Measurements from ENCODE around the gene SNAP25. TPM values are rescaled to one million over a fixed set of nuclear protein-coding genes. Genes with fewer than 3 reads are reported as not detected.

Gene SNAP25
- polyA plus RNA-seq, 1 donor = 25.6 TPM

DNA sequence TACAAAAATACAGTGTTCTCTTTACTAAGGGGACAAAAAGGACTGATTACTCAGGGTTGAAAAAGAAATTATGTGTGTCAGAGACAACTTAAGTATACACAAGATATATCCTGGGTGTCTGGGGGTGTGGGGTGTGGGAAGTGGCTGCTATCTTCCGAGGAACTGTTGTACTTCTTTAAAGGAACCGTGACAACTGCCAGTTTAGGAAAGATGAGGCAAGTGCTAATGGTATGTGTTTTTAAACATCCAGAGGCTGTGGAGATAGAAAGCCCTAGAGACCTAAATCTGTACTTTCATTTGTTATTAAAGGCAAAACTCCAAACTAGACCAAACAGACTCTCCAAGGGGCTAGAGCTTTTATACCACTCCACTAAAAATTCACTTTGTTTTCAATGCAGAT is 95.6 kb downstream of the SNAP25 start:
- no peaks in the 10 kb centered on the region for H3K4me1 ChIP-seq (ENCODE audit: control insufficient read depth, insufficient read depth, low read length)
- no peak for DNase-seq
- no peaks in the 10 kb centered on the region for H3K27me3 ChIP-seq (ENCODE audit: control insufficient read depth, insufficient read depth, low read length)
- H3K9me3 ChIP-seq (ENCODE audit: control insufficient read depth, low read depth, low read length) = peaks cover 4% of the 10 kb centered on the region
- WGBS (ENCODE audit: insufficient coverage, low lambda C conversion rate) = no CpG with 5 or more reads among the region's 2 CpGs
- no peak overlapping the region for H3K4me3 ChIP-seq (ENCODE audit: low read length)
- no peaks in the 10 kb centered on the region for H3K36me3 ChIP-seq (ENCODE audit: control insufficient read depth, insufficient read depth, low read length)
- H3K27ac ChIP-seq (ENCODE audit: low read length) = no peak overlapping the region

DNA sequence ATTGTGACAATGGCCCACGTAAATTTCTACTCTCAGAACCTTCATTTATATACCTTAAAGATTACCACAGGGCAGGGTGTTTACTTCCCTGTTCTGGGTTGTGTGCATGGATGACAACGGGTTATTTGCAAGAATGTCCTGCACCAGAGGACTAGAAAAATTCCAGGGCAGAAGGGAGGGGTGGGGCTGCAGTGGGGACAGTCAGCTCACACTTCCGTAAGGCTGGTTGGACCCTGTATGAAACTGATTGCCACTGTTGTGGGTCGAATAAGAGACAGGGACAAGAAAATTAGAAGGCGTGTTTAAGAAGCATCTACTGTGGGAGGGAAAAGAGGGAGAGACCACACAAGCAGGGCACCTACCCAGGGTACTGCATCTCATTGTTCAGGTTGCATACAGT is 96.5 kb downstream of the SNAP25 start:
- no peak for DNase-seq
- H3K4me3 ChIP-seq (ENCODE audit: low read length) = no peak overlapping the region
- peaks cover 4% of the 10 kb centered on the region for H3K9me3 ChIP-seq (ENCODE audit: control insufficient read depth, low read depth, low read length)
- H3K27me3 ChIP-seq (ENCODE audit: control insufficient read depth, insufficient read depth, low read length) = no peaks in the 10 kb centered on the region
- H3K27ac ChIP-seq (ENCODE audit: low read length) = no peak overlapping the region
- H3K36me3 ChIP-seq (ENCODE audit: control insufficient read depth, insufficient read depth, low read length) = no peaks in the 10 kb centered on the region
- H3K4me1 ChIP-seq (ENCODE audit: control insufficient read depth, insufficient read depth, low read length) = no peaks in the 10 kb centered on the region
- 100% methylated on average over 1 of the region's 5 CpGs for WGBS (ENCODE audit: insufficient coverage, low lambda C conversion rate)

DNA sequence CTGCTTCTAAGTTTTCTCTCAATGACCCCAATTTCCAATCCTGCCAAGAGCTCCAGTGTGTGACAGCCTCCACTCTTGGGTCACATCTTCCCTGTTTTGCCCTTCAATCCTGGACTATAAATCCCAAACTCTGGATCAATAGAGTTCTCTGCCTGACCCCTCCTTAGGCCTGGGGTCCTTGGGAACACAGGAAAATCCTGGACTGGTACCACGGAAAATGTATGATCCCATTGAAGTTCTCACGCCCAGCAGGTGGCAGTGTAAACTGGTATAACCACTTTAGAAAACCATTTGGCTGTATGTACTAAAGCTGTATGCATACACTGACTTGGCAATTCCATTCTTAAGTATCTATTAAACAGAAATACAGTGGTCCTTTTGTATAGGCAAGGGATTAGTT is 98.0 kb downstream of the SNAP25 start:
- no peaks in the 10 kb centered on the region for H3K36me3 ChIP-seq (ENCODE audit: control insufficient read depth, insufficient read depth, low read length)
- DNase-seq = no peak
- H3K4me1 ChIP-seq (ENCODE audit: control insufficient read depth, insufficient read depth, low read length) = no peaks in the 10 kb centered on the region
- no peak overlapping the region for H3K27ac ChIP-seq (ENCODE audit: low read length)
- H3K27me3 ChIP-seq (ENCODE audit: control insufficient read depth, insufficient read depth, low read length) = no peaks in the 10 kb centered on the region
- no CpG with 5 or more reads among the region's 2 CpGs for WGBS (ENCODE audit: insufficient coverage, low lambda C conversion rate)
- no peak overlapping the region for H3K4me3 ChIP-seq (ENCODE audit: low read length)
- peaks cover 4% of the 10 kb centered on the region for H3K9me3 ChIP-seq (ENCODE audit: control insufficient read depth, low read depth, low read length)

DNA sequence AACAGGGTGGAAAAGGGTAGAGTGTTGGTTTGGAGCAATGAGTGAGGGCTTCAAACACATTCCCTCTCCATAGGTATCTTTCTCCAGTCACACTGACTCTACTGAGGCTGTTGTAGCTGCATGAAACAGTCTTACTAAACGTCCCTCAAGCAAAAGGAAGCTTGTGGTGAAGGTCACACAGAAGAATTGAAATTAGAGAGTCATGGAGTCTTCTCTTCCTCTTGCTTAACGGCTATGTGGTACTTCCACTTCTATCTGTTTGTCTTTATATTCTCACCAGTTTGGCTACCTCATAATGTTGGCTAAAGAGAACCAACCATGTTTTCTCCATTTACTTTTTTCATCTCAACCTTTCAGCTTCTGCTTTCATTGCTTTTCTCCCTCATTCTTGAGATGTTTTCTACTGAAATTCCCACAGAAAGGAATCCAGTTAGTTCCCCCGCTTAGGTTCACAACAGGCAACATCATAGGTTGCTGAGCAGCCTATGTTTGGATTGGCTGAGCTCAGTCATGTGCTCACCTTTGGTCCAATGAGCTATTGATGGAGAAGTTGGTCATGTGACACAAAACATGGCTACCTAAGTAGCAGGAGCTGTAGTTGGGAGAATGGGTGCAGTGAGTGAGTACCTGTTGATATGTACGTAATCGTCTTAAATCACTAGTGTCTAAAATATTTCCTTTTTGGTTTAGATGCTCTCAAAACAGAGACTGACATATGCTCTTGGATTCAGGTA is 99.8 kb downstream of the SNAP25 start:
- 100% methylated on average over 2 of the region's 5 CpGs for WGBS (ENCODE audit: insufficient coverage, low lambda C conversion rate)
- DNase-seq = no peak
- Histone ChIP-seq H3K27ac (ENCODE audit: low read length) (no peak overlapping the region), H3K4me1 (ENCODE audit: control insufficient read depth, insufficient read depth, low read length) (no peaks in the 10 kb centered on the region), H3K4me3 (ENCODE audit: low read length) (no peak overlapping the region), H3K36me3 (ENCODE audit: control insufficient read depth, insufficient read depth, low read length) (no peaks in the 10 kb centered on the region), H3K27me3 (ENCODE audit: control insufficient read depth, insufficient read depth, low read length) (no peaks in the 10 kb centered on the region), H3K9me3 (ENCODE audit: control insufficient read depth, low read depth, low read length) (peaks cover 4% of the 10 kb centered on the region)

DNA sequence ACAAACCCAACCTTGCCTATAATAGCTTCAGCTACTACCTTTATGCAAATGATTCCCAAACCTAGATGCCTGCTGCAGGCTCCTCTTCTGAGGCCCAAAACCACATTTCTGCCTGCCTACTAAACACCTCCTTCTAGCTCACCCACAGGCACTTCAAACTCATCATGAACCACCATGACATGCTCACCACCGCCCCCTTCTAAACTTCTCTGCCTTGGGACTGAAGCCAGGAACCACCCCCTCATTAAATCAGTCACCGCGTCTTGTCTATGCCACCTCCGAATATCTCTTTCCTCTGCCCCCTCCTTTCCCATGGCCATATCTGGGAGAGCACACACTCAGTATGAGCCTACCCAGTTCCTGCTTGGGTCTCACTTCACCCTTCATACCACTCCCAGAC is 101.2 kb downstream of the SNAP25 start:
- Histone ChIP-seq H3K4me1 (ENCODE audit: control insufficient read depth, insufficient read depth, low read length) (no peaks in the 10 kb centered on the region), H3K9me3 (ENCODE audit: control insufficient read depth, low read depth, low read length) (peaks cover 4% of the 10 kb centered on the region), H3K27me3 (ENCODE audit: control insufficient read depth, insufficient read depth, low read length) (no peaks in the 10 kb centered on the region), H3K27ac (ENCODE audit: low read length) (no peak overlapping the region), H3K36me3 (ENCODE audit: control insufficient read depth, insufficient read depth, low read length) (no peaks in the 10 kb centered on the region), H3K4me3 (ENCODE audit: low read length) (no peak overlapping the region)
- no peak for DNase-seq
- WGBS (ENCODE audit: insufficient coverage, low lambda C conversion rate) = 89% methylated on average over 3 of the region's 4 CpGs

DNA sequence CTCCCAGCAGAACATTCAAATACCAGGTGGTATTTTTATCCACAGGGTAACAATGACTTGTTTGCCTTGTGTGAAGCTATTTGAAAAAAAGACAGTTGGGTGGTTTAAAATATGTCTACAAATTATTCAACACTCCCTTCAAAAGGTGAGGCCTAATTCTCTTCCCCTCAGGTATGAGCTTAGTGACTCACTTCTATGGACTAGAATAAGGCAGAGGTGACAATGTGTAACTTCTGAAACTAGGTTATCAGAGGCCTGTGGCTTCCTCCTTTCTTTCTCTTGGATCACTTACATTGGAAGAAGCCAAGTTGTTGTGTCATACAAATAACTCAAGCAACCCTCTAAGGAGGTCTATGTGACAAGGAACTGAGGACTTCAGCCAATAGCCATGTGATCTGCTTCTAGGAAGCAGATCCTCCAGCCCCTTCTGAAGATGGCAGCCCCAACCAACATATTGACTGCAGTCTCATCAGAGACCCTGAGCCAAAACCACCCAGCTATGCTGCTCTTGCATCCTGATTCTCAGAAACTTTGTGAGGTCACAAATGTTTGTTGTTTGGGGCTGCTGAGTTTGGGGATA is 102.6 kb downstream of the SNAP25 start:
- peaks cover 4% of the 10 kb centered on the region for H3K9me3 ChIP-seq (ENCODE audit: control insufficient read depth, low read depth, low read length)
- H3K27ac ChIP-seq (ENCODE audit: low read length) = no peak overlapping the region
- DNase-seq = no peak
- no peaks in the 10 kb centered on the region for H3K4me1 ChIP-seq (ENCODE audit: control insufficient read depth, insufficient read depth, low read length)
- H3K4me3 ChIP-seq (ENCODE audit: low read length) = no peak overlapping the region
- no peaks in the 10 kb centered on the region for H3K36me3 ChIP-seq (ENCODE audit: control insufficient read depth, insufficient read depth, low read length)
- no peaks in the 10 kb centered on the region for H3K27me3 ChIP-seq (ENCODE audit: control insufficient read depth, insufficient read depth, low read length)

DNA sequence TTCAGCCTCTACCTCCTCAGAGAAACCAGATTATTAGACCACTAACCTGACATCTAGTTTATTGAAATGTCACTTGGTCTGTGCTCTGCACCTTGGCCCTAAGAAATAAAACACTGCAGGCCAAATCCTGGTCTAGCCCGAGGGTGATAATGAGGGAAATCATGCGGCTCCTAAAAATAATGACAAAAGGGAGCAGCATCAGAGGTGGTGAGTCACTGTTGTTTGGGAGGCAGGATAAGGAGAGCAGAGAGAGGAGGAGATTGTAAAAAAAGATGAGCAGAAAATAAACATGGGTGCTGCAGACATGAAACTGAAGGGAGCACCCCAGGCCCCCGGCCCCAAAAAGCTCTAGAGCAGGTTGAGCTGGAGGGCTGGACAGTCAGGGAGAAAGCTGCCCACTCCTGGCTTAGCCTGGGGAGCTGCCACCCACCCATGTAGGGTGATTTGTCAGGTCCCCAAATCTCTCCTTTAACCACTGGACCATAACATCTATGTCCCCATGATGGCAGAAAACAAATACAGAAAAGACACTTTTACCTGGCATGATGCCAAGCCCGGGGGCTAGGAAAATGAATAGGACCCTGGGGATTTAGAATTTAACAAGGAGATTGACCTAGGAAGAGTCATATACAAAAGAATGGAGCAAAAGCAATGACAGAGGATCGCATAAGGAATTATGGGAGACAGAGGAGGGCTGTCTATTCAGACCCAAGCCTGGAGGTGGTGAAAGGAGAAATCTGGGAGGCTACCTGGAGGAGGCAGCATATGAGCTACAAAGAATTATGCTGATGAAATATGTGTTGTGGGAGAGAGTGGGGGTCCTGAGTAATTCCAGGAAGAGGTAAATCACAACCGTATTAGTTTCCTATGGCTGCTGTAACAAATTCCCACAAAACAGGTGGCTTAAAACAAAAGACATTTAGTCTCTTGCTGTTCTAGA is 103.7 kb downstream of the SNAP25 start:
- 93% methylated on average over 2 of the region's 6 CpGs for WGBS (ENCODE audit: insufficient coverage, low lambda C conversion rate)
- Histone ChIP-seq H3K27ac (ENCODE audit: low read length) (no peak overlapping the region), H3K4me1 (ENCODE audit: control insufficient read depth, insufficient read depth, low read length) (no peaks in the 10 kb centered on the region), H3K27me3 (ENCODE audit: control insufficient read depth, insufficient read depth, low read length) (no peaks in the 10 kb centered on the region), H3K36me3 (ENCODE audit: control insufficient read depth, insufficient read depth, low read length) (no peaks in the 10 kb centered on the region), H3K4me3 (ENCODE audit: low read length) (no peak overlapping the region), H3K9me3 (ENCODE audit: control insufficient read depth, low read depth, low read length) (no peaks in the 10 kb centered on the region)
- DNase-seq = no peak

DNA sequence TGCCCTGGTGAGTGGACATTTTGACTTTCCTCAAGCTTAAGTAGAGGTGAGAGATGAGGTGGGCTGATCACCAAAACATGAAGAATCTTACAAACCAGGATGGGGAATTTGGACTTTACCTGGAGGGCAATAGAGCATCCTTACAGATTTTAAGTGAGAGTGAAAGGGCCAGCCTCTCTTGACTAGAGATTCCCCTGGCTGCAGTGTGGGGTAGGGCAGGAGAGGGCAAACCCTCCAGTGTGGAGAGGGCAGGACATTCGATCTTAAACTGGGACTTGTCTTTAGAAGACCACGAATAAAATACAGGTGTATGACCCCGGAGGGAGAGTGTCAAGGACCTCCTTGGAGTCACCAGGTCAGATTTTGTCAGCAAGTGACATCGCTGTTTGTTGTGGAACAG is 105.1 kb downstream of the SNAP25 start:
- Histone ChIP-seq H3K27me3 (ENCODE audit: control insufficient read depth, insufficient read depth, low read length) (no peaks in the 10 kb centered on the region), H3K4me1 (ENCODE audit: control insufficient read depth, insufficient read depth, low read length) (no peaks in the 10 kb centered on the region), H3K36me3 (ENCODE audit: control insufficient read depth, insufficient read depth, low read length) (no peaks in the 10 kb centered on the region), H3K4me3 (ENCODE audit: low read length) (no peak overlapping the region), H3K9me3 (ENCODE audit: control insufficient read depth, low read depth, low read length) (no peaks in the 10 kb centered on the region), H3K27ac (ENCODE audit: low read length) (no peak overlapping the region)
- no CpG with 5 or more reads among the region's 4 CpGs for WGBS (ENCODE audit: insufficient coverage, low lambda C conversion rate)
- no peak for DNase-seq

DNA sequence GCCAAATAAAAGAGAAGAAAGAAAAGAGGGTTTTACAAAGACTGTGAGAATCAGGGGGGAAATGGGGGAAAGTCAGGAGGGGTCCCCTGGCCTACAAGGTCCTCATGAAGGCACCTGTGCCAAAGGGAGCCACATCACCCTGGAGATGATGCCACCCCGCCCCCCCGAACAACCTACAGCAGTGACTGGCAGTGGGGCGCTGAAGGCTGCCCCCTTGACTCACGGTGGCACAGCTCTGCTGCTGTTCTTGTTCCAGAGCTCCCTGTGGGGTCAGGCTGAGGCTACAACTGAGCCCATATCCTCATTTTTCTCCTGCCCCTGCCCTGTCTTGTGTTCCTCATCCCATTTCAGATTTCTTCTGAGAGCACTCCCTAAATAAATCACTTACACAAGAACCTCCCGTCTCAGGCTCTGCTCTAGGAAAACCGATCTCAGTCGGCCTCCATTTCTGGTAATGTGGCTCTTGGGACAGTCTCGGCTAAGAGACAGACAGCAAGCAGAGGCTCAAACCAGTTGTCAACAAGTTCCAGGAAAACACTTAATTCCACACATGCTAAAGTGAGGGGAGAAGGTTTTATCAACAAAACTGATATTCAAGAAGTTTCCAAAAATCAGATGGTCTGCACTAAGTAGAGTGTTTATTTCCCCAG is 105.7 kb downstream of the SNAP25 start:
- no peak for DNase-seq
- WGBS (ENCODE audit: insufficient coverage, low lambda C conversion rate) = no CpG with 5 or more reads among the region's 8 CpGs
- no peak overlapping the region for H3K27ac ChIP-seq (ENCODE audit: low read length)
- H3K4me3 ChIP-seq (ENCODE audit: low read length) = no peak overlapping the region
- H3K27me3 ChIP-seq (ENCODE audit: control insufficient read depth, insufficient read depth, low read length) = no peaks in the 10 kb centered on the region
- H3K36me3 ChIP-seq (ENCODE audit: control insufficient read depth, insufficient read depth, low read length) = no peaks in the 10 kb centered on the region
- H3K4me1 ChIP-seq (ENCODE audit: control insufficient read depth, insufficient read depth, low read length) = no peaks in the 10 kb centered on the region
- H3K9me3 ChIP-seq (ENCODE audit: control insufficient read depth, low read depth, low read length) = no peaks in the 10 kb centered on the region

DNA sequence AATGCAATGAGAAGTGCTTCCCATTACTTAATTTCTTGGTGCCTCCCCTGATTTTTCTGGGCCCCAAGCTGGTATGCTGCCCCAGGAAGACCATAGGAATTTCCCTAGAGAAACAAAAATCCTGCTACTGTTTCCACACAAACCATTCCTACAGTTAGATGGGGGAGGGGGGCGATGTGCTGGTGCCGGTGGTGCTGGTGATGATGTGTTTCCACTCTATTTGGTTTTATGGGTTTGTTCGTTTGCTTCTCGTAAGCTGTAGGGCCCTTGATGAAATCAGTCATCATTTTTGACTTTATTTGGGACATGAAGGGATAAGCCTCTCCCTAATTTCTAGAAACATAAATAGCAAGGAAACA is 110.2 kb downstream of the SNAP25 start:
- no peak overlapping the region for H3K4me3 ChIP-seq (ENCODE audit: low read length)
- no CpG with 5 or more reads among the region's 4 CpGs for WGBS (ENCODE audit: insufficient coverage, low lambda C conversion rate)
- no peak for DNase-seq
- H3K36me3 ChIP-seq (ENCODE audit: control insufficient read depth, insufficient read depth, low read length) = no peaks in the 10 kb centered on the region
- no peaks in the 10 kb centered on the region for H3K4me1 ChIP-seq (ENCODE audit: control insufficient read depth, insufficient read depth, low read length)
- H3K27me3 ChIP-seq (ENCODE audit: control insufficient read depth, insufficient read depth, low read length) = no peaks in the 10 kb centered on the region
- H3K27ac ChIP-seq (ENCODE audit: low read length) = no peak overlapping the region
- no peaks in the 10 kb centered on the region for H3K9me3 ChIP-seq (ENCODE audit: control insufficient read depth, low read depth, low read length)

All from large intestine (tissue), 3 donors.